Liver (tissue), 9 donors: ENCODE results near the gene ACRV1. TPM values are rescaled to one million over a fixed set of nuclear protein-coding genes. Genes with fewer than 3 reads are reported as not detected.

Experiments
- DNase-seq: peaks from one replicate; pipeline ENCODE4 v3.0.0-alpha.2; 2017; ENCODE audit warnings: low spot score
- H3K27ac ChIP-seq, 2 donors: one replicate each; pipeline ENCODE4 v1.7.0; 2013; ENCODE audit warnings: inconsistent platforms in 2 of 2, low read length in 2 of 2, control low read depth in 1 of 2, low read depth in 1 of 2, mild to moderate bottlenecking in 1 of 2
- H3K27me3 ChIP-seq, 4 donors: one replicate each; pipeline versions ENCODE4 v1.6.1 to v1.7.0; 2013; ENCODE audit warnings: low read length in 3 of 4, inconsistent platforms in 1 of 4, mild to moderate bottlenecking in 1 of 4, moderate library complexity in 1 of 4; ENCODE audit not compliant: control insufficient read depth in 4 of 4, insufficient read depth in 4 of 4
- H3K36me3 ChIP-seq, 4 donors: one replicate each; pipeline versions ENCODE4 v1.6.1 to v1.7.0; 2013; ENCODE audit warnings: low read length in 3 of 4, mild to moderate bottlenecking in 3 of 4, low read depth in 1 of 4, moderate library complexity in 1 of 4; ENCODE audit not compliant: control insufficient read depth in 4 of 4, insufficient read depth in 3 of 4
- H3K4me1 ChIP-seq, 4 donors: one replicate each; pipeline versions ENCODE4 v1.6.1 to v1.7.0; 2013; ENCODE audit warnings: low read length in 3 of 4, mild to moderate bottlenecking in 3 of 4, moderate library complexity in 1 of 4; ENCODE audit not compliant: control insufficient read depth in 4 of 4, insufficient read depth in 4 of 4
- H3K4me3 ChIP-seq, 3 donors: one replicate each; pipeline versions ENCODE4 v1.6.1 to v1.7.0; 2013; ENCODE audit warnings: low read length in 3 of 3, control low read depth in 1 of 3, low read depth in 1 of 3, mild to moderate bottlenecking in 1 of 3
- H3K9ac ChIP-seq, 2 donors: one replicate each; pipeline ENCODE4 v1.7.0; 2013; ENCODE audit warnings: low read length in 2 of 2, mild to moderate bottlenecking in 2 of 2, moderate library complexity in 2 of 2, control low read depth in 1 of 2, low read depth in 1 of 2
- H3K9me3 ChIP-seq, 4 donors: one replicate each; pipeline versions ENCODE4 v1.6.1 to v1.7.0; 2013; ENCODE audit warnings: low read length in 3 of 4; ENCODE audit not compliant: control insufficient read depth in 4 of 4
- EGR1 ChIP-seq, 2 donors: IDR thresholded peaks; 2 replicates each; pipeline ENCODE4 v1.6.1; 2016 to 2018; ENCODE audit warnings: antibody characterized with exemption in 2 of 2, low read depth in 2 of 2
- FOXA1 ChIP-seq: IDR thresholded peaks from 2 replicates; pipeline ENCODE4 v1.6.1; 2016; ENCODE audit warnings: antibody characterized with exemption
- FOXA2 ChIP-seq: IDR thresholded peaks from 2 replicates; pipeline ENCODE4 v1.6.1; 2016; ENCODE audit warnings: antibody characterized with exemption
- GABPA ChIP-seq, 2 donors: IDR thresholded peaks in 1 of 2; conservative IDR thresholded peaks in 1 of 2; 2 replicates each; pipeline ENCODE4 v1.6.1; 2016; ENCODE audit warnings: antibody characterized with exemption in 2 of 2, mild to moderate bottlenecking in 1 of 2, moderate library complexity in 1 of 2
- HNF4A ChIP-seq, 2 donors: conservative IDR thresholded peaks; 2 replicates each; pipeline ENCODE4 v1.6.1; 2016; ENCODE audit warnings: antibody characterized with exemption in 2 of 2, mild to moderate bottlenecking in 2 of 2
- JUND ChIP-seq, 2 donors: IDR thresholded peaks; 2 replicates each; pipeline ENCODE4 v1.6.1; 2016; ENCODE audit warnings: antibody characterized with exemption in 2 of 2
- RAD21 ChIP-seq, 2 donors: IDR thresholded peaks; 2 replicates each; pipeline ENCODE4 v1.6.1; 2016; ENCODE audit warnings: antibody characterized with exemption in 2 of 2, mild to moderate bottlenecking in 2 of 2
- RXRA ChIP-seq, 2 donors: IDR thresholded peaks; 2 replicates each; pipeline ENCODE4 v1.6.1; 2017 to 2018; ENCODE audit warnings: antibody characterized with exemption in 2 of 2, mild to moderate bottlenecking in 1 of 2
- SP1 ChIP-seq: IDR thresholded peaks from 2 replicates; pipeline ENCODE4 v1.6.1; 2018; ENCODE audit warnings: antibody characterized with exemption, mild to moderate bottlenecking
- YY1 ChIP-seq: IDR thresholded peaks from 2 replicates; pipeline ENCODE4 v1.6.1; 2016; ENCODE audit warnings: antibody characterized with exemption, mild to moderate bottlenecking
- WGBS: extraction: QIAGEN DNeasy Blood & Tissue Kit; methylation state at CpG from one replicate; pipeline ENCODE4 v1.1.7; 2013; 5-methylcytosine and 5-hydroxymethylcytosine counted together
- polyA plus RNA-seq, 2 donors: library from polyadenylated mRNA; stranded (reverse) in 1 of 2; unstranded in 1 of 2; fragments of 200-250 nt in 1 of 2; fragments of >200 nt in 1 of 2; fragmentation: Nextera tagmentation in 1 of 2; extraction: Ambion mirVana in 1 of 2; gene quantifications; one replicate each; pipeline versions ENCODE4 v1.2.1 to v1.2.3, GENCODE V29; 2013 to 2015
- total RNA-seq, 2 donors: library from RNA; depleted of rRNA; stranded (reverse); fragments of >200 nt; gene quantifications; one replicate each; pipeline ENCODE4 v1.2.3, GENCODE V29; 2014
- TF ChIP-seq, protein P1 (sequence below): IDR thresholded peaks from 2 replicates; pipeline ENCODE4 v1.6.1; 2016; ENCODE audit warnings: antibody characterized with exemption, mild to moderate bottlenecking
- TF ChIP-seq, protein P2 (sequence below): IDR thresholded peaks from 2 replicates; pipeline ENCODE4 v1.6.1; 2016; ENCODE audit warnings: antibody characterized with exemption
- TF ChIP-seq, protein P3 (sequence below): fragments of 150-350 bp; IDR thresholded peaks from 2 replicates; pipeline ENCODE4 v1.5.1; 2017; ENCODE audit warnings: improper control_type of control experiment, low read depth, low read length; ENCODE audit not compliant: missing input control
- TF ChIP-seq, protein P4 (sequence below): IDR thresholded peaks from 2 replicates; pipeline ENCODE4 v1.6.1; 2016; ENCODE audit warnings: antibody characterized with exemption
- donor health status: healthy.
- donor health status: healthy.
- donor health status: healthy.
- donor health status: healthy.
- donor health status: healthy.

The ACRV1 gene
- total and polyA plus RNA-seq, 4 donors: not detected

DNA sequence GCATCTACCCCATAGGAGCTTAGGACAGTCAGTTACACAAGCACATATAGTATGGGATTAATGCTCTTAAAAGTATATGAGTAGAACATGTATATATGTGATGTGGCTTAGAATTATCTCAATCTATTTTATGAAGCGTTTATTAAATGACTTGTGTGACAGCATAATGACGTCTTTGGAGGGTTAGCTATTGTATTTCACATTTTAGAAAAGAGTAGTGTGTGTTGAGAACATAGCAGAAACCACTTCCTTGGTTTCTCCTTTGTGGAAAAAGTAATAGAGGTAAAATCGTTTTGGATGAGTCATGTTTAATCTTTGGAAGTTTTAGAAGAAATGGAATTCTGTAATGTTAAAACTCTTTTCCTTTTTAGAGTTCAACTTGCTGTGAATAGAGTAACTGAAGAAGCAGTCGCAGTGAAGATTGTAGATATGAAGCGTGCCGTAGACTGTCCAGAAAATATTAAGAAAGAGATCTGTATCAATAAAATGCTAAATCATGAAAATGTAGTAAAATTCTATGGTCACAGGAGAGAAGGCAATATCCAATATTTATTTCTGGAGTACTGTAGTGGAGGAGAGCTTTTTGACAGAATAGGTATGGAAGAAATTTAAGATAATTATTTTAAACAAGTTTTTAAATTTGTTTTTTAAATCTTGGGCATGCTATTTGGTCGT is 53.3 kb downstream of the ACRV1 start (continued):
- TF ChIP-seq, protein P1, sequence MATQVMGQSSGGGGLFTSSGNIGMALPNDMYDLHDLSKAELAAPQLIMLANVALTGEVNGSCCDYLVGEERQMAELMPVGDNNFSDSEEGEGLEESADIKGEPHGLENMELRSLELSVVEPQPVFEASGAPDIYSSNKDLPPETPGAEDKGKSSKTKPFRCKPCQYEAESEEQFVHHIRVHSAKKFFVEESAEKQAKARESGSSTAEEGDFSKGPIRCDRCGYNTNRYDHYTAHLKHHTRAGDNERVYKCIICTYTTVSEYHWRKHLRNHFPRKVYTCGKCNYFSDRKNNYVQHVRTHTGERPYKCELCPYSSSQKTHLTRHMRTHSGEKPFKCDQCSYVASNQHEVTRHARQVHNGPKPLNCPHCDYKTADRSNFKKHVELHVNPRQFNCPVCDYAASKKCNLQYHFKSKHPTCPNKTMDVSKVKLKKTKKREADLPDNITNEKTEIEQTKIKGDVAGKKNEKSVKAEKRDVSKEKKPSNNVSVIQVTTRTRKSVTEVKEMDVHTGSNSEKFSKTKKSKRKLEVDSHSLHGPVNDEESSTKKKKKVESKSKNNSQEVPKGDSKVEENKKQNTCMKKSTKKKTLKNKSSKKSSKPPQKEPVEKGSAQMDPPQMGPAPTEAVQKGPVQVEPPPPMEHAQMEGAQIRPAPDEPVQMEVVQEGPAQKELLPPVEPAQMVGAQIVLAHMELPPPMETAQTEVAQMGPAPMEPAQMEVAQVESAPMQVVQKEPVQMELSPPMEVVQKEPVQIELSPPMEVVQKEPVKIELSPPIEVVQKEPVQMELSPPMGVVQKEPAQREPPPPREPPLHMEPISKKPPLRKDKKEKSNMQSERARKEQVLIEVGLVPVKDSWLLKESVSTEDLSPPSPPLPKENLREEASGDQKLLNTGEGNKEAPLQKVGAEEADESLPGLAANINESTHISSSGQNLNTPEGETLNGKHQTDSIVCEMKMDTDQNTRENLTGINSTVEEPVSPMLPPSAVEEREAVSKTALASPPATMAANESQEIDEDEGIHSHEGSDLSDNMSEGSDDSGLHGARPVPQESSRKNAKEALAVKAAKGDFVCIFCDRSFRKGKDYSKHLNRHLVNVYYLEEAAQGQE: no peak
- TF ChIP-seq, protein P2, sequence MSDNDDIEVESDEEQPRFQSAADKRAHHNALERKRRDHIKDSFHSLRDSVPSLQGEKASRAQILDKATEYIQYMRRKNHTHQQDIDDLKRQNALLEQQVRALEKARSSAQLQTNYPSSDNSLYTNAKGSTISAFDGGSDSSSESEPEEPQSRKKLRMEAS: no peak
- no peak for TF ChIP-seq YY1
- no peak for TF ChIP-seq EGR1 (IDR thresholded peaks at IDR 0.05; ENCODE audit: low read depth in 2 of 2)
- no peak for TF ChIP-seq RAD21 (IDR thresholded peaks at IDR 0.05)
- no peak for TF ChIP-seq FOXA1

DNA sequence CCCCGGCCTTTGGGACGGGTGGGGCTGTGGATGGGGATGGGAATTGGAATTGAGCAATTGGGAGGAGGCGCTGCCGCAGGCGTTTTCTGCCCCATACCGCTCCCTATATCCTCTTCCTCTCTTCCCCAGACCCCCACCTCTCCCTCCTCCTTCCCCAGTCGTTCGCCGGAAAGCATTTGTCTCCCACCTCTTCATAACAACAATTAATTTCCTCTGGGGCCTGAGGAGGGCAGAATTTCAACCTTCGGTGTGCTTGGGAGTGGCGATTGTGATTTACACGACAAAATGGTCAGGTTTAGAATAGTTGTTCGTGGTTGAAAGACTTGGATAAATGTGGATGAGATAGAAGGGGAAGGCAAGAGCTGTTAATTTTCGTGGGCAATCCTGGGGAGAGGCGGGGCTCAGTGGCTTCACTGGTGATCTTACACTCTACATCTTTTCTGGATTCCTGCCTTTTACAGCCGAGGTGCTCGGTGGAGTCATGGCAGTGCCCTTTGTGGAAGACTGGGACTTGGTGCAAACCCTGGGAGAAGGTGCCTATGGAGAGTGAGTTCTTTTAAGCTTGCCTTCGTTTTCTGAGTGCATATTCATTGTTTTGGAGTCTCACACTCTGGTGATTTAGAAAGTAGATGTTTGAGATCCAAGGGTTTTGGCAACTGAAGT is 54.2 kb downstream of the ACRV1 start:
- H3K9me3 ChIP-seq: no peaks in the 10 kb centered on the region
- no peak for TF ChIP-seq JUND (IDR thresholded peaks at IDR 0.05)
- TF ChIP-seq, protein P3, sequence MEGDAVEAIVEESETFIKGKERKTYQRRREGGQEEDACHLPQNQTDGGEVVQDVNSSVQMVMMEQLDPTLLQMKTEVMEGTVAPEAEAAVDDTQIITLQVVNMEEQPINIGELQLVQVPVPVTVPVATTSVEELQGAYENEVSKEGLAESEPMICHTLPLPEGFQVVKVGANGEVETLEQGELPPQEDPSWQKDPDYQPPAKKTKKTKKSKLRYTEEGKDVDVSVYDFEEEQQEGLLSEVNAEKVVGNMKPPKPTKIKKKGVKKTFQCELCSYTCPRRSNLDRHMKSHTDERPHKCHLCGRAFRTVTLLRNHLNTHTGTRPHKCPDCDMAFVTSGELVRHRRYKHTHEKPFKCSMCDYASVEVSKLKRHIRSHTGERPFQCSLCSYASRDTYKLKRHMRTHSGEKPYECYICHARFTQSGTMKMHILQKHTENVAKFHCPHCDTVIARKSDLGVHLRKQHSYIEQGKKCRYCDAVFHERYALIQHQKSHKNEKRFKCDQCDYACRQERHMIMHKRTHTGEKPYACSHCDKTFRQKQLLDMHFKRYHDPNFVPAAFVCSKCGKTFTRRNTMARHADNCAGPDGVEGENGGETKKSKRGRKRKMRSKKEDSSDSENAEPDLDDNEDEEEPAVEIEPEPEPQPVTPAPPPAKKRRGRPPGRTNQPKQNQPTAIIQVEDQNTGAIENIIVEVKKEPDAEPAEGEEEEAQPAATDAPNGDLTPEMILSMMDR: peak; percentile 19
- peak overlapping the region in 1 of 2 donors; percentile 13 for H3K9ac ChIP-seq
- DNase-seq: no peak
- no peaks in the 10 kb centered on the region for H3K27me3 ChIP-seq
- peaks cover 3 to 20% (median 15%) of the 10 kb centered on the region in 4 donors for H3K4me1 ChIP-seq
- H3K4me3 ChIP-seq: peak overlapping the region; percentile 51 to 82 (median 75)
- under 1% methylated on average over 18 of the region's 18 CpGs for WGBS
- H3K36me3 ChIP-seq: peaks cover 5 to 6% (median 5%) of the 10 kb centered on the region in 4 donors
- H3K27ac ChIP-seq: no peak overlapping the region

DNA sequence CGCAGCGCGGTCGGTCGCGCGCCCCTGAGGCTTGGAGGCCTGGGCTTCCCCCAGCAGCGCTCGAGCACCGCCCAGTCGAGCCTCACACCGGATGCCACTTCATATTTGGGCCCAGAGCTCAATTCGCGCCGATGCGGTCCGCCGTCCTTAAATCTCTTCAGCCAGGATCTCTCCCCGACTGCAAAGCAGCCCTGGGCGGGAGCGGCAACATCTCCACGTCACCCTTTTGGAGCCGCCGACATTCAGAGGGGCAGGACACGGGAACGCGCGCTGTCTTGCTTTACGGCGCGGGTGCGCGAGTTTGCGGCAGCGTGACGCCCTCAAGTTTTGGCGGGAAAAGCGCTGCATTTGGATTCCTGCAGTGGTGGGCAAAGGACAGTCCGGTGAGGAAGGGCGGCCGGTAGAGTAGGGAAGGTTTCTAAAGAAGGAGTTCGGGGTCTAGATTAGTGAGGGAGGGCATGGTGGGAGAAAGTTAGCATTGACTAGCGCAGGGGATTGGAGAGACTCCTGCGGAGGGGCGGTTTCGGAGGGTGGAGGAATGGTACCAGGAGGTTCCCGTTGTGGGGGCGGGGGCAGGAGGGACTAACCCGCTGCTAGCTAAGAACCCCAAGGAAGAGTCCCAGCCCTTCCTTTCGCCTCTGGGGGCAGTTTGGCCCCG is 54.9 kb downstream of the ACRV1 start:
- peak; percentile 11 for TF ChIP-seq SP1
- peak; percentile 57 for TF ChIP-seq FOXA1
- TF ChIP-seq, protein P4, sequence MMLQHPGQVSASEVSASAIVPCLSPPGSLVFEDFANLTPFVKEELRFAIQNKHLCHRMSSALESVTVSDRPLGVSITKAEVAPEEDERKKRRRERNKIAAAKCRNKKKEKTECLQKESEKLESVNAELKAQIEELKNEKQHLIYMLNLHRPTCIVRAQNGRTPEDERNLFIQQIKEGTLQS: no peak
- TF ChIP-seq YY1: peak; percentile 92
- peak in 1 of 2 donors; percentile 71 for TF ChIP-seq GABPA (IDR thresholded peaks at IDR 0.05 in 1 of 2, conservative IDR thresholded peaks at IDR 0.05 in 1 of 2)
- TF ChIP-seq, protein P1: peak; percentile 66
- TF ChIP-seq RAD21 (IDR thresholded peaks at IDR 0.05): peak; percentile 22 to 35
- no peak for TF ChIP-seq RXRA (IDR thresholded peaks at IDR 0.05)
- no peak for TF ChIP-seq HNF4A (conservative IDR thresholded peaks at IDR 0.05)
- TF ChIP-seq FOXA2: peak; percentile 33
- TF ChIP-seq, protein P2: no peak
- no peak for TF ChIP-seq EGR1 (IDR thresholded peaks at IDR 0.05; ENCODE audit: low read depth in 2 of 2)
- Histone ChIP-seq H3K36me3 (peaks cover 5 to 13% (median 11%) of the 10 kb centered on the region in 4 donors), H3K27ac (peak overlapping the region; percentile 93 to 95), H3K4me1 (peaks cover 3 to 20% (median 15%) of the 10 kb centered on the region in 4 donors), H3K9ac (peak overlapping the region; percentile 53 to 84), H3K4me3 (peak overlapping the region; percentile 51 to 82 (median 75)), H3K9me3 (no peaks in the 10 kb centered on the region), H3K27me3 (no peaks in the 10 kb centered on the region)
- 1% methylated on average over 51 of the region's 51 CpGs for WGBS
- peak; percentile 93 for DNase-seq
